NCI-H2029 (cell line): Measurements from ENCODE around the gene HCAR1.
"Not testable (repeated sequence)": the region's sequence is repeated elsewhere in the genome, so short reads cannot be mapped to it uniquely, and the experiment has no call there.

Experiments used
- DNase-seq: peaks from one replicate; lab custom pipeline; 2025; lab: John Stamatoyannopoulos, UW

HCAR1 gene

GRCh38 chr12:122721057-122721545 lies 9.5 kb downstream of the HCAR1 start:
- no peak for DNase-seq

GRCh38 chr12:122716658-122717057 lies 14.0 kb downstream of the HCAR1 start, which contains the start of gene HCAR3:
Gene HCAR3, minus strand, starts transcription at chr12:122716811. Its CDS starts 74 bp downstream, at chr12:122716737.
- DNase-seq = not testable (repeated sequence)

- DNase-seq = not testable (repeated sequence)
Observed at GRCh38 chr12:122715211-122715610, 15.4 kb downstream of the HCAR1 start.

- DNase-seq = not testable (repeated sequence)
Observed at GRCh38 chr12:122713491-122714188, 17.0 kb downstream of the HCAR1 start.

GRCh38 chr12:122711266-122711665 lies 19.4 kb downstream of the HCAR1 start:
- DNase-seq = not testable (repeated sequence)

GRCh38 chr12:122710341-122710740 lies 20.3 kb downstream of the HCAR1 start:
- DNase-seq = not testable (repeated sequence)

GRCh38 chr12:122709287-122709686 lies 21.4 kb downstream of the HCAR1 start:
- not testable (repeated sequence) for DNase-seq

GRCh38 chr12:122703841-122704240 lies 26.8 kb downstream of the HCAR1 start:
- not testable (repeated sequence) for DNase-seq

GRCh38 chr12:122702890-122703611 lies 27.6 kb downstream of the HCAR1 start, which contains the start of gene HCAR2:
Gene HCAR2, minus strand, starts transcription at chr12:122703357. Its CDS starts 74 bp downstream, at chr12:122703283.
- DNase-seq = not testable (repeated sequence)

GRCh38 chr12:122701481-122701880 lies 29.2 kb downstream of the HCAR1 start:
- not testable (repeated sequence) for DNase-seq

GRCh38 chr12:122700038-122700710 lies 30.5 kb downstream of the HCAR1 start:
- not testable (repeated sequence) for DNase-seq

GRCh38 chr12:122696922-122697321 lies 33.7 kb downstream of the HCAR1 start:
- DNase-seq = not testable (repeated sequence)

- DNase-seq = no peak
Observed at GRCh38 chr12:122691566-122691965, 39.1 kb downstream of the HCAR1 start.

- DNase-seq = peak; percentile 32
Observed at GRCh38 chr12:122688291-122688690, 42.4 kb downstream of the HCAR1 start.

GRCh38 chr12:122687086-122687485 lies 43.6 kb downstream of the HCAR1 start:
- DNase-seq = peak; percentile 83

GRCh38 chr12:122686538-122686937 lies 44.1 kb downstream of the HCAR1 start:
- DNase-seq = no peak

GRCh38 chr12:122684297-122684813 lies 46.3 kb downstream of the HCAR1 start:
- no peak for DNase-seq

- no peak for DNase-seq
Observed at GRCh38 chr12:122681814-122682213, 48.8 kb downstream of the HCAR1 start.

GRCh38 chr12:122680989-122681388 lies 49.7 kb downstream of the HCAR1 start:
- not testable (repeated sequence) for DNase-seq

GRCh38 chr12:122676781-122677180 lies 53.9 kb downstream of the HCAR1 start:
- DNase-seq = not testable (repeated sequence)
